GM12892 (cell line): ENCODE data around the gene ZFP62.

Experiments
- POLR2A ChIP-seq: IDR thresholded peaks from 2 replicates; pipeline ENCODE4 v1.6.1; 2011; ENCODE audit warnings: low read depth, low read length, control low read depth
- POLR2AphosphoS5 ChIP-seq: IDR thresholded peaks from 2 replicates; pipeline ENCODE4 v1.6.1; 2011; ENCODE audit warnings: low read depth, low read length, control low read depth
- TAF1 ChIP-seq: IDR thresholded peaks from 2 replicates; pipeline ENCODE4 v1.6.1; 2011; ENCODE audit warnings: low read depth, mild to moderate bottlenecking, control low read depth, low read length, borderline replicate concordance

GRCh38 chr5:180829726-180830125, 31.4 kb downstream of the ZFP62 start:
- TF ChIP-seq TAF1: no peak
- TF ChIP-seq POLR2A: no peak
- TF ChIP-seq POLR2AphosphoS5: no peak
